ENCODE measurements around the gene UBE2S. TPM values are rescaled to one million over a fixed set of nuclear protein-coding genes. Genes with fewer than 3 reads are reported as not detected.
A peak's percentile ranks its signal among the peaks of the same experiment; 100 is the strongest.

Gene UBE2S
- total RNA-seq, 2 experiments from 2014 or later, result 267 to 275 TPM

GRCh38 chr19:55362990-55363716 is 44.4 kb downstream of the UBE2S start, which contains the start of gene GARIN5B:
TSS of gene GARIN5B (minus strand) at chr19:55363260. CDS start at chr19:55363066, 194 bp downstream.
- ChIA-PET POLR2A (no interaction called here), CTCF (no interaction called here)
- H3K27ac Mint-ChIP-seq, result no peak within 1 kb of the TSS
- no peaks in the 10 kb centered on the region for H3K4me1 Mint-ChIP-seq (ENCODE audit: low read depth)
- H3K36me3 Mint-ChIP-seq, result no peaks in the 10 kb centered on the region
- no peaks in the 10 kb centered on the region for H3K9me3 Mint-ChIP-seq
- no peak for DNase-seq
- intact Hi-C loops (cut with micrococcal nuclease), result no loop called here
- no peak within 1 kb of the TSS for H3K4me3 Mint-ChIP-seq
- peaks cover 7% of the 10 kb centered on the region for H3K27me3 Mint-ChIP-seq

DNA sequence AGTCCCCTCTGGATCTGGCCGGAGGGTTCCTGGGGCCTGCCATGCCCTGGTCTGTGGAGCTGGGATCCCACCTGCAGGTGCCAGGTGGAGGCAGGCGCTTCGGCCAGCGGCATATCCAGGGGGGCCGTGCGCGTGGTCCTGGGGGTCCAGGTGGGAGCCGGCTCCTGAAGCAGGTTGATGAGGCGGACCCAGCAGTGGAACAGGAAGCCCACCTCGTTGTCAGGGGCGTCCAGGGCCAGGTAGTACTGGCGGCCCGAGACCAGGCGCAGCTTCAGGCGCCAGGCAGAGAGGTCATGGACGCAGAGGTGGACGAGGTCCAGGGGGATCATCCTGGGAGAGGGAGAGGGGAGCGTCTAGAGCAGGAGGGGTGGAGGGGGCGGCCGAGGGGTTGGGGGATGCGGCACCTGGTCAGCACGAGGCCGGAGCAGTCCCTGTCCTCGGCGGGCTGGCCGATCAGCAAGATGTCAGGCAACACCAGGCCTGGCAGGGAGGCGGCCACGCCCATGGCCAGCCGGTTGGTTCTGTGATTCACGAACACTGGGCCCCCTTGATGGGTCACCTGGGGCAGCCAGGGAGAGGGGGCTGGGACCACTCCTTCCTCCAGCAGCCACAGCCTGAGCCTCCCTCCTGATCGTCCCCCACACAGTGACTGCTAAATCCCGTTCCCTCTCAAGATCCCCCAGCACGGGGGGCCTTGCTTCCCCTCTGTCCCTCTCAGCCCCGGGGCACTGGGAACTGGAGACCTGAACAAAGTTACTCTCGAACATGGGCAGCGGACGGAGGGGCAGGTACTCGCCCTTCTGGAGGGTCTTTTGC is 45.2 kb downstream of the UBE2S start:
- Mint-ChIP-seq H3K4me3 (no peak overlapping the region), H3K9me3 (no peaks in the 10 kb centered on the region), H3K4me1 (ENCODE audit: low read depth) (no peaks in the 10 kb centered on the region), H3K36me3 (no peaks in the 10 kb centered on the region), H3K27ac (no peak overlapping the region), H3K27me3 (peaks cover 6% of the 10 kb centered on the region)
- no peak for DNase-seq
- POLR2A ChIA-PET, result no interaction called here
- CTCF ChIA-PET, result no interaction called here
- intact Hi-C loops (cut with micrococcal nuclease), result no loop called here

DNA sequence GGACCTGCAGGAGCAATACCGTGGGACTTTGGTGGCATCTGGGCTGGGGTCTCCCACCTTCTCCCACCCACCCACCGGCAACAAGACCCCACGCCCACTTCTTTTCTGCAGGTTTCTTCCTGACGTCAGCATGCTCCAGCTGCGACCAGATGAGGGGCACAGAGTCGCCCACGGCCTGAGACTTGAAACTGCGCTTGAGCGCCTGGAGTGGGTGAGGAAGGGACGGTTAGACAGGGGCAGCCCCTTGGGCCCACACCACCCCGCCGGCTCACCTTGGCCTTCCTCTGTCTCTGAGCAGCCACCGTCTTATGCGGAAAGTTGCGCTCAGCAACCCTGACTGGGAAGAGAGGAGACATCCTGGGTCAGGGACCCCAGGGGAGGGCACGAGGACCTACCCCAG is 46.7 kb downstream of the UBE2S start:
- Mint-ChIP-seq H3K27me3 (peaks cover 6% of the 10 kb centered on the region), H3K4me1 (ENCODE audit: low read depth) (no peaks in the 10 kb centered on the region), H3K4me3 (no peak overlapping the region), H3K27ac (no peak overlapping the region), H3K36me3 (no peaks in the 10 kb centered on the region), H3K9me3 (no peaks in the 10 kb centered on the region)
- DNase-seq, result no peak
- intact Hi-C loops (cut with micrococcal nuclease), result no loop called here
- ChIA-PET CTCF (no interaction called here), POLR2A (no interaction called here)

DNA sequence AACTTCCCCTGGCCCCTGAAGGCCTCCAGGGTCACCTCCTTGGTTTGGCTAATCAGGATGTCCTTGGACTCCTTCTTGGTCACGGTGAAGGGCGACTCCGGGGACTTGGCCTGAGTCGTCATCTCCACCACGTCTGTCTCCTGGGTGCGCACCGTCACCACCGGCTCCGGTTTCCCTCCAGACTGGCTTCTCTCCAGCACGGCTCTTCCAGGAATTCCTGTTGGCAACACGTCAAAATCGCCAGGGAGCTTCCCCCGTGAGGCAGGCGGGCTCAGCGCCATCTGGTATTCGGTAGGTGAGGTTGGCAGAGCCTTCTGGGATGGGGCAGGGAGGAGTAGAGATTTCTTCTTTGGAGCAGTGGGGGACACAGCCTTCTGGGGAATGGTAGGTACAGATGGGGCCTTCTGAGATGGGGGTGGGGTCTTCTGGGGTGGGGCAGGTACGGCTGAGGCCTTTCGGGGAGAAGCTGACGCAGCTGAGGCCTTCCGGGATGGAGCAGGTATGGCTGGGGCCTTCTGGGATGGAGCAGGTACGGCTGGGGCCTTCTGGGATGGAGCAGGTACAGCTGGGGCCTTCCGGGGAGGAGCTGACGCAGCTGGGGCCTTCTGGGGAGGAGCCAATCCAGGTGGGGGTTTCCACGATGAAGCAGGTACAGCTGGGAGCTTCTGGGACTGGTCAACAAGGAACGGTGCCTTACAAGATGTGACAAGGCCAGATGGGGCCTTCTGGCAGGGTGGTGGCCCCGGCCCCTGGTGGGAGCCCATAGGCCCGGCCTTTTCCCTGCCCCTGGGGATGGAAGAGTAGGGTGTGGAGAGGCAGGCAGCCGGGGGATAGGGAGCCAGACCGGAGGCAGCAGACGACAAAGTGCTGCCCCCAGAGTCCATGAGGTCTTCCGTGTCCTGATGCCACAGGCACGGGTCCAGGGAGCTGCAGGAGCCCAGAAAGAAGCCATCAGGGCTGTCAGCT is 48.4 kb downstream of the UBE2S start:
- Mint-ChIP-seq H3K4me1 (ENCODE audit: low read depth) (no peaks in the 10 kb centered on the region), H3K9me3 (no peaks in the 10 kb centered on the region), H3K4me3 (no peak overlapping the region), H3K36me3 (no peaks in the 10 kb centered on the region), H3K27ac (no peak overlapping the region), H3K27me3 (peaks cover 15% of the 10 kb centered on the region)
- intact Hi-C loops (cut with micrococcal nuclease), result no loop called here
- ChIA-PET POLR2A (no interaction called here), CTCF (interaction anchor here (0.7 kb wide), 1 partner anchor 11 kb away, joined by 3 read pairs; no protein-coding TSS in a partner anchor)
- DNase-seq, result no peak

- no peak for DNase-seq
- no peaks in the 10 kb centered on the region for H3K9me3 Mint-ChIP-seq
- no peak overlapping the region for H3K4me3 Mint-ChIP-seq
- peaks cover 3% of the 10 kb centered on the region for H3K4me1 Mint-ChIP-seq (ENCODE audit: low read depth)
- no peak overlapping the region for H3K27ac Mint-ChIP-seq
- intact Hi-C loops (cut with micrococcal nuclease), result no loop called here
- H3K36me3 Mint-ChIP-seq, result no peaks in the 10 kb centered on the region
- ChIA-PET POLR2A (no interaction called here), CTCF (no interaction called here)
- peaks cover 19% of the 10 kb centered on the region for H3K27me3 Mint-ChIP-seq
These were observed 49.1 kb downstream of the UBE2S start for GRCh38 chr19:55358493-55358892.

GRCh38 chr19:55355213-55355821 is 52.3 kb downstream of the UBE2S start:
- Mint-ChIP-seq H3K4me1 (ENCODE audit: low read depth) (peaks cover 13% of the 10 kb centered on the region), H3K36me3 (no peaks in the 10 kb centered on the region), H3K9me3 (no peaks in the 10 kb centered on the region), H3K4me3 (no peak overlapping the region), H3K27me3 (peaks cover 45% of the 10 kb centered on the region), H3K27ac (no peak overlapping the region)
- DNase-seq, result no peak
- ChIA-PET POLR2A (no interaction called here), CTCF (no interaction called here)
- intact Hi-C loops (cut with micrococcal nuclease), result no loop called here

DNA sequence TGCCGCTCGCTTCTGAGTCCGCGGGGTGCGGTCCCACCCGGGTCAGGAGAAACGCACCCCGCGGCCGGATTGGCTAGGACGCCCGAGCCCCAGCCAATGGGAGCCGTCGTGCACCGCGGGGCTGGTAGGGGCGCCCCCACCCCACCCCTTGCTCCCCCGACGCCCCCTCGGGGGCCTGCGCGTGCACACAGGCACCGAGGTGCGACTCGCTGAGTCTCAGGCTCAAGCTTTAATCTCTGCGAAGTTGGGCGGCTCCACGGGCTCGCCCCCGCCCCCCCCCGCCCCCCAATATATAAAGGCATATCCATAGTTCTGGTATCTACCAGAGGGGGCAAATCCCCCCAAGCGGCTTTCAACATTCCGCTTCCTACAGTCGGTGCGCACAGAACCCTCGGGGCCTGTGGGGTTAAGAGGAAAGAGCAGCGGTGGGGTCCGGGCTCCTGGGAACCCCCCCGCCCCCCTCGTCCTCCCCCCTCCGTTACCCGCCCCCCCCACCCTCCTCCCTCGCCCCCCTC is 52.8 kb downstream of the UBE2S start, which contains the start of gene COX6B2:
TSS of gene COX6B2 (minus strand) at position 22 of the 515 bp plus-strand sequence. CDS start 198 bp downstream, outside the sequence.
- intact Hi-C loops (cut with micrococcal nuclease), result no loop called here
- DNase-seq, result no peak
- CTCF ChIA-PET, result no interaction called here
- no peaks in the 10 kb centered on the region for H3K9me3 Mint-ChIP-seq
- peak within 1 kb of the TSS; percentile 70 for H3K4me3 Mint-ChIP-seq
- POLR2A ChIA-PET, result no interaction called here
- no peaks in the 10 kb centered on the region for H3K36me3 Mint-ChIP-seq
- peaks cover 13% of the 10 kb centered on the region for H3K4me1 Mint-ChIP-seq (ENCODE audit: low read depth)
- peaks cover 45% of the 10 kb centered on the region for H3K27me3 Mint-ChIP-seq
- no peak within 1 kb of the TSS for H3K27ac Mint-ChIP-seq

- DNase-seq, result peak; percentile 75
- Mint-ChIP-seq H3K27me3 (peaks cover 45% of the 10 kb centered on the region), H3K9me3 (no peaks in the 10 kb centered on the region), H3K27ac (no peak overlapping the region), H3K4me3 (peak overlapping the region; percentile 70), H3K4me1 (ENCODE audit: low read depth) (peaks cover 13% of the 10 kb centered on the region), H3K36me3 (no peaks in the 10 kb centered on the region)
- intact Hi-C loops (cut with micrococcal nuclease), result no loop called here
- CTCF ChIA-PET, result no interaction called here
- POLR2A ChIA-PET, result interaction anchor here (1.1 kb wide), 1 partner anchor 14 kb away, joined by 3 read pairs; the partner anchor contains the start of gene KMT5C
These were observed 53.5 kb downstream of the UBE2S start for GRCh38 chr19:55353803-55354697.

GRCh38 chr19:55353356-55353802 is 54.2 kb downstream of the UBE2S start:
- Mint-ChIP-seq H3K4me1 (ENCODE audit: low read depth) (peaks cover 13% of the 10 kb centered on the region), H3K4me3 (peak overlapping the region; percentile 70), H3K27ac (no peak overlapping the region), H3K36me3 (no peaks in the 10 kb centered on the region), H3K27me3 (peaks cover 45% of the 10 kb centered on the region), H3K9me3 (no peaks in the 10 kb centered on the region)
- DNase-seq, result no peak
- CTCF ChIA-PET, result no interaction called here
- intact Hi-C loops (cut with micrococcal nuclease), result no loop called here
- POLR2A ChIA-PET, result interaction anchor here (1.1 kb wide), 1 partner anchor 14 kb away, joined by 3 read pairs; the partner anchor contains the start of gene KMT5C

GRCh38 chr19:55352549-55353145 is 54.9 kb downstream of the UBE2S start:
- Mint-ChIP-seq H3K36me3 (no peaks in the 10 kb centered on the region), H3K27me3 (peaks cover 45% of the 10 kb centered on the region), H3K27ac (no peak overlapping the region), H3K4me1 (ENCODE audit: low read depth) (peaks cover 13% of the 10 kb centered on the region), H3K9me3 (no peaks in the 10 kb centered on the region), H3K4me3 (peak overlapping the region; percentile 16)
- POLR2A ChIA-PET, result no interaction called here
- CTCF ChIA-PET, result interaction anchor here (0.8 to 1.5 kb wide), 3 partner anchors 13 to 212 kb away, joined by 3 to 5 read pairs (median 5); partner anchors contain the start of gene KMT5C
- intact Hi-C loops (cut with micrococcal nuclease), result no loop called here
- no peak for DNase-seq

Measured in activated CD4-positive, alpha-beta memory T cell treated with anti-CD3 and anti-CD28 coated beads for 36 hours (primary cell).